SU-DHL-6 (cell line): ENCODE measurements around the gene EFTUD2.

ENCODE experiments used
- H2AFZ ChIP-seq: fragments of 200-600 bp; sonication (generic); 2 replicates; pipeline ENCODE4 v1.6.1; 2014; ENCODE audit warnings: low read depth, mild to moderate bottlenecking, moderate library complexity, mixed read lengths, antibody characterized with exemption, low read length; ENCODE audit not compliant: severe bottlenecking
- H3F3A ChIP-seq: fragments of 200-600 bp; shearing (Covaris generic); 2 replicates; pipeline ENCODE4 v1.6.0; 2016; ENCODE audit warnings: antibody characterized with exemption, mild to moderate bottlenecking; ENCODE audit not compliant: insufficient read depth
- H3K27ac ChIP-seq: fragments of 200-600 bp; sonication (generic); 2 replicates; pipeline ENCODE4 v1.5.1; 2016; ENCODE audit warnings: low read depth, mild to moderate bottlenecking, low read length, moderate library complexity, mixed read lengths
- H3K27me3 ChIP-seq: fragments of 200-600 bp; sonication (generic), shearing (Covaris generic); 2 replicates; pipeline ENCODE4 v1.6.0; 2014; ENCODE audit warnings: mild to moderate bottlenecking, low read length
- H3K36me3 ChIP-seq: fragments of 200-600 bp; sonication (generic); 2 replicates; pipeline ENCODE4 v1.6.1; 2014; ENCODE audit warnings: mild to moderate bottlenecking, low read length, mixed read lengths
- H3K4me2 ChIP-seq: fragments of 300-600, 200-600 bp; shearing (Covaris generic), sonication (generic); 2 replicates; pipeline ENCODE4 v1.6.0; 2014; ENCODE audit warnings: low read length, low read depth, mild to moderate bottlenecking; ENCODE audit not compliant: poor library complexity, severe bottlenecking
- H3K4me3 ChIP-seq: fragments of 200-600 bp; sonication (generic); 2 replicates; pipeline ENCODE4 v1.5.1; 2014; ENCODE audit warnings: antibody characterized with exemption, low read length, mild to moderate bottlenecking, mixed read lengths; ENCODE audit not compliant: insufficient read depth, poor library complexity, severe bottlenecking
- H3K79me2 ChIP-seq: fragments of 200-600 bp; sonication (generic); 2 replicates; pipeline ENCODE4 v1.6.1; 2014; ENCODE audit warnings: mild to moderate bottlenecking, low read length, moderate library complexity; ENCODE audit not compliant: insufficient read depth
- H3K9ac ChIP-seq: fragments of 200-600 bp; sonication (generic); 2 replicates; pipeline ENCODE4 v1.7.0; 2014; ENCODE audit warnings: mild to moderate bottlenecking, low read length
- H3K9me2 ChIP-seq: fragments of 200-600 bp; sonication (generic); replicated peaks from 2 replicates; pipeline ENCODE4 v1.6.1; 2014; ENCODE audit warnings: low read length; ENCODE audit not compliant: insufficient read depth
- H3K9me3 ChIP-seq: fragments of 200-600 bp; sonication (generic); 2 replicates; pipeline ENCODE4 v1.6.1; 2014; ENCODE audit warnings: low read length, mixed read lengths; ENCODE audit not compliant: insufficient read depth
- H4K20me1 ChIP-seq: fragments of 200-600 bp; sonication (generic); 2 replicates; pipeline ENCODE4 v1.6.1; 2014; ENCODE audit warnings: low read depth, mild to moderate bottlenecking, antibody characterized with exemption, low read length, moderate library complexity, mixed read lengths
- EZH2phosphoT487 ChIP-seq: fragments of 200-600 bp; sonication (generic), shearing (Covaris generic); conservative IDR thresholded peaks from 2 replicates; pipeline ENCODE4 v1.6.1; 2018; ENCODE audit warnings: mild to moderate bottlenecking, antibody characterized with exemption, low read length, moderate library complexity, mixed read lengths
- TF ChIP-seq, protein P1 (sequence below): fragments of 200-600 bp; sonication (generic); IDR thresholded peaks from one replicate; pipeline ENCODE4 v1.5.1; 2017; ENCODE audit warnings: antibody characterized with exemption, mild to moderate bottlenecking, low read length, moderate library complexity; ENCODE audit not compliant: insufficient read depth, poor library complexity, severe bottlenecking

Gene EFTUD2

DNA sequence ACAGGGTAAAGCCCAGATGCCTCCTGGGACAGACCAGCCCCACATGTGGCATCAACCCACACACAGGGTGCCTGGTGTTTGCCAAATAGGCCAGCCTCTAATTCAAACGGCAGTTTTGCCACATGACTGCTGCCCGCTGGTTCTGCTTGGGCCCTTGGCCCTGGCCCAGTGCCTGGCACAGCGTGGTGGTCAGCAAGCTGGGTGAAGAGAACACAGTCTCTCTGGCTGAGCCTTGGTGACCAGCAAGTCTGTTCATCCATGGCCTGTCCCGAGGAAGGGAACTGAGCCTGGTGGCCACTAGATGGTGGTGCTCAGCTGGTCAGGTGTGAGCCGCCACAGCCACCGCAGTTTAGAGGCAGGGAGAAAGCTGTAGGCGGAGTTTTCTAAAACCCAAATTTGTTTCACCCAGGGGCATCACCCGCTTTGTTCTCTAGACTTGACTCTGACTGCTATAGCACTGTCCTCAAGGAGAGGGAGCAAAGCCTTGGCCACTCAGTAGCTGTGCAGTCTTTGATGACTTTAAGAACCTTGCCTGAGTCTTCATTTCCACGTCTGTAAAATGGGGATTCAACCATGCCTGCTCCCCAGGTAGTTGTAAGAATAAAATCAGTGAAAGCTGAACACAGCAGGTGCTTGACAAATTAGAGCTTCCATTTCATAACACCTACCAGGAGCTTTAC is 20.8 kb upstream of the EFTUD2 start:
- Histone ChIP-seq H3K27me3 (no peaks in the 10 kb centered on the region), H3K4me2 (no peak overlapping the region), H3K27ac (no peak overlapping the region), H3K9me2 (no peaks in the 10 kb centered on the region), H3K9ac (no peak overlapping the region), H3K9me3 (no peaks in the 10 kb centered on the region), H2AFZ (no peak overlapping the region), H3K79me2 (no peaks in the 10 kb centered on the region), H3F3A (peaks cover 10% of the 10 kb centered on the region), H3K4me3 (no peak overlapping the region), H3K36me3 (no peaks in the 10 kb centered on the region), H4K20me1 (no peaks in the 10 kb centered on the region)
- TF ChIP-seq EZH2phosphoT487: no peak
- TF ChIP-seq, protein P1, sequence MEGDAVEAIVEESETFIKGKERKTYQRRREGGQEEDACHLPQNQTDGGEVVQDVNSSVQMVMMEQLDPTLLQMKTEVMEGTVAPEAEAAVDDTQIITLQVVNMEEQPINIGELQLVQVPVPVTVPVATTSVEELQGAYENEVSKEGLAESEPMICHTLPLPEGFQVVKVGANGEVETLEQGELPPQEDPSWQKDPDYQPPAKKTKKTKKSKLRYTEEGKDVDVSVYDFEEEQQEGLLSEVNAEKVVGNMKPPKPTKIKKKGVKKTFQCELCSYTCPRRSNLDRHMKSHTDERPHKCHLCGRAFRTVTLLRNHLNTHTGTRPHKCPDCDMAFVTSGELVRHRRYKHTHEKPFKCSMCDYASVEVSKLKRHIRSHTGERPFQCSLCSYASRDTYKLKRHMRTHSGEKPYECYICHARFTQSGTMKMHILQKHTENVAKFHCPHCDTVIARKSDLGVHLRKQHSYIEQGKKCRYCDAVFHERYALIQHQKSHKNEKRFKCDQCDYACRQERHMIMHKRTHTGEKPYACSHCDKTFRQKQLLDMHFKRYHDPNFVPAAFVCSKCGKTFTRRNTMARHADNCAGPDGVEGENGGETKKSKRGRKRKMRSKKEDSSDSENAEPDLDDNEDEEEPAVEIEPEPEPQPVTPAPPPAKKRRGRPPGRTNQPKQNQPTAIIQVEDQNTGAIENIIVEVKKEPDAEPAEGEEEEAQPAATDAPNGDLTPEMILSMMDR: peak; percentile 59

GRCh38 chr17:44919411-44919810 is 20.2 kb upstream of the EFTUD2 start:
- Histone ChIP-seq H3F3A (peaks cover 5% of the 10 kb centered on the region), H4K20me1 (no peaks in the 10 kb centered on the region), H3K9me3 (no peaks in the 10 kb centered on the region), H3K27ac (no peak overlapping the region), H3K4me3 (no peak overlapping the region), H3K9ac (no peak overlapping the region), H3K4me2 (no peak overlapping the region), H3K9me2 (no peaks in the 10 kb centered on the region), H3K79me2 (no peaks in the 10 kb centered on the region), H2AFZ (no peak overlapping the region), H3K36me3 (no peaks in the 10 kb centered on the region), H3K27me3 (no peaks in the 10 kb centered on the region)
- TF ChIP-seq, protein P1: no peak
- no peak for TF ChIP-seq EZH2phosphoT487

DNA sequence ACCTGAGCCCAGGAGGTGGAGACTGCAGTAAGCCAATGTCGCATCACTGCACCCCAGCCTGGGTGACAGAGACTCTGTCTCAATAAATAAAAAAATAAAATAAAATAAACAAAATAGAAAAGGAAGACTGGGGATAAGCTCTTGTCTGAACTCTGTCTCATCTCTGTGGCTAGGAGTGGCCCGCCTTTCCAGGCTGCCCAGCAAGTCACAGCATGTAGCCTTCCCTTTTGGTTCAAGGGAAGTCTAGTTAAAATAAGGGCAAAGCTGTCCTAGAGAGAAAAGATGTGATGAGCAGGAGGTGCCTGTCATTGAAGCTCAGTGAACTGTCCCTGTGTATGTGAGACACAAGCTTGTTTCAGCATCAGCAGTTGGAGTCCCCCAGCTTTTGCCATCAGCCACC is 18.8 kb upstream of the EFTUD2 start:
- Histone ChIP-seq H3K27me3 (no peaks in the 10 kb centered on the region), H3K4me2 (no peak overlapping the region), H3K4me3 (no peak overlapping the region), H3F3A (no peaks in the 10 kb centered on the region), H3K27ac (no peak overlapping the region), H3K79me2 (no peaks in the 10 kb centered on the region), H3K9me3 (no peaks in the 10 kb centered on the region), H3K36me3 (no peaks in the 10 kb centered on the region), H4K20me1 (no peaks in the 10 kb centered on the region), H2AFZ (no peak overlapping the region), H3K9ac (no peak overlapping the region), H3K9me2 (no peaks in the 10 kb centered on the region)
- TF ChIP-seq EZH2phosphoT487: no peak
- TF ChIP-seq, protein P1: no peak
